Measurements from ENCODE around the gene NRM.

Gene NRM

GRCh38 chr6:30686009-30686907 is 4.5 kb downstream of the NRM start, which contains the start of gene PPP1R18:
Gene PPP1R18 (minus strand): TSS chr6:30686645. CDS start chr6:30686018, 627 bp downstream.
- H3K27ac ChIP-seq (ENCODE audit: insufficient read depth in 1 of 2, low read depth in 1 of 2, low read length in 2 of 2, poor library complexity in 1 of 2, severe bottlenecking in 2 of 2) = peak within 1 kb of the TSS; percentile 68 to 94
- peak in 2 of 3 donors; percentile 68 to 72 for DNase-seq
- POLR2A ChIA-PET = interaction anchor here (7.4 kb wide), 1 partner anchor 35 kb away, joined by 56 read pairs; the partner anchor contains the start of gene TUBB
- H3K9me3 ChIP-seq (ENCODE audit: control extremely low read depth in 1 of 5, control insufficient read depth in 4 of 5, insufficient read depth in 2 of 5, low read depth in 1 of 5, low read length in 4 of 5) = no peaks in the 10 kb centered on the region
- H3K36me3 ChIP-seq (ENCODE audit: control insufficient read depth in 4 of 4, insufficient read depth in 4 of 4, low read length in 3 of 4) = peaks cover 0 to 10% (median 1%) of the 10 kb centered on the region in 4 experiments
- CTCF ChIA-PET = interaction anchor here (0.6 to 18.0 kb wide), 2 partner anchors 12 to 36 kb away, joined by 4 to 622 read pairs; partner anchors contain the start of genes MDC1 and TUBB
- H3K4me3 ChIP-seq (ENCODE audit: control insufficient read depth in 1 of 7, extremely low read depth in 1 of 7, insufficient read depth in 4 of 7, low read depth in 2 of 7, low read length in 6 of 7) = peak within 1 kb of the TSS; percentile 85 to 96 (median 89)
- H3K27me3 ChIP-seq (replicated peaks in 2 of 5; ENCODE audit: control insufficient read depth in 4 of 5, insufficient read depth in 5 of 5, low read length in 4 of 5) = no peaks in the 10 kb centered on the region
- H3K4me1 ChIP-seq (ENCODE audit: control extremely low read depth in 1 of 4, control insufficient read depth in 4 of 4, insufficient read depth in 4 of 4, low read length in 3 of 4) = peaks cover 17 to 83% (median 80%) of the 10 kb centered on the region in 4 experiments
- under 1% methylated on average over 31 of the region's 41 CpGs for WGBS (ENCODE audit: insufficient coverage)

GRCh38 chr6:30685157-30686008 is 5.4 kb downstream of the NRM start:
- ChIA-PET POLR2A (interaction anchor here (1.0 to 7.4 kb wide), 2 partner anchors 36 to 68 kb away, joined by 3 to 56 read pairs; partner anchors contain the start of genes PPP1R10 and TUBB), CTCF (interaction anchor here (0.6 to 18.0 kb wide), 3 partner anchors 9 to 37 kb away, joined by 3 to 622 read pairs (median 4); partner anchors contain the start of genes MDC1 and TUBB)
- peaks cover 0 to 16% (median 2%) of the 10 kb centered on the region in 4 experiments for H3K36me3 ChIP-seq (ENCODE audit: control insufficient read depth in 4 of 4, insufficient read depth in 4 of 4, low read length in 3 of 4)
- DNase-seq = no peak
- peak overlapping the region; percentile 45 to 96 (median 88) for H3K4me3 ChIP-seq (ENCODE audit: control insufficient read depth in 1 of 7, extremely low read depth in 1 of 7, insufficient read depth in 4 of 7, low read depth in 2 of 7, low read length in 6 of 7)
- H3K27me3 ChIP-seq (replicated peaks in 2 of 5; ENCODE audit: control insufficient read depth in 4 of 5, insufficient read depth in 5 of 5, low read length in 4 of 5) = no peaks in the 10 kb centered on the region
- H3K4me1 ChIP-seq (ENCODE audit: control extremely low read depth in 1 of 4, control insufficient read depth in 4 of 4, insufficient read depth in 4 of 4, low read length in 3 of 4) = peaks cover 16 to 87% (median 84%) of the 10 kb centered on the region in 4 experiments
- peak overlapping the region; percentile 68 to 94 for H3K27ac ChIP-seq (ENCODE audit: insufficient read depth in 1 of 2, low read depth in 1 of 2, low read length in 2 of 2, poor library complexity in 1 of 2, severe bottlenecking in 2 of 2)
- H3K9me3 ChIP-seq (ENCODE audit: control extremely low read depth in 1 of 5, control insufficient read depth in 4 of 5, insufficient read depth in 2 of 5, low read depth in 1 of 5, low read length in 4 of 5) = no peaks in the 10 kb centered on the region
- 41% methylated on average over 18 of the region's 29 CpGs for WGBS (ENCODE audit: insufficient coverage)

- H3K36me3 ChIP-seq (ENCODE audit: control insufficient read depth in 4 of 4, insufficient read depth in 4 of 4, low read length in 3 of 4) = peaks cover 0 to 24% (median 9%) of the 10 kb centered on the region in 4 experiments
- H3K4me1 ChIP-seq (ENCODE audit: control extremely low read depth in 1 of 4, control insufficient read depth in 4 of 4, insufficient read depth in 4 of 4, low read length in 3 of 4) = peaks cover 13 to 87% (median 84%) of the 10 kb centered on the region in 4 experiments
- WGBS (ENCODE audit: insufficient coverage) = 6% methylated on average over 13 of the region's 21 CpGs
- peak in 2 of 3 donors; percentile 58 to 69 for DNase-seq
- H3K4me3 ChIP-seq (ENCODE audit: control insufficient read depth in 1 of 7, extremely low read depth in 1 of 7, insufficient read depth in 4 of 7, low read depth in 2 of 7, low read length in 6 of 7) = peak overlapping the region; percentile 50 to 96 (median 88)
- no peaks in the 10 kb centered on the region for H3K27me3 ChIP-seq (replicated peaks in 2 of 5; ENCODE audit: control insufficient read depth in 4 of 5, insufficient read depth in 5 of 5, low read length in 4 of 5)
- POLR2A ChIA-PET = interaction anchor here (1.0 to 7.4 kb wide), 3 partner anchors 33 to 68 kb away, joined by 3 to 56 read pairs (median 15); partner anchors contain the start of genes MDC1, PPP1R10 and TUBB
- CTCF ChIA-PET = interaction anchor here (0.6 to 18.0 kb wide), 3 partner anchors 9 to 38 kb away, joined by 3 to 622 read pairs (median 3); partner anchors contain the start of genes MDC1 and TUBB
- peak overlapping the region; percentile 72 to 94 for H3K27ac ChIP-seq (ENCODE audit: insufficient read depth in 1 of 2, low read depth in 1 of 2, low read length in 2 of 2, poor library complexity in 1 of 2, severe bottlenecking in 2 of 2)
- no peaks in the 10 kb centered on the region for H3K9me3 ChIP-seq (ENCODE audit: control extremely low read depth in 1 of 5, control insufficient read depth in 4 of 5, insufficient read depth in 2 of 5, low read depth in 1 of 5, low read length in 4 of 5)
These were observed 6.2 kb downstream of the NRM start for GRCh38 chr6:30684386-30685156.

- Histone ChIP-seq H3K4me3 (ENCODE audit: control insufficient read depth in 1 of 7, extremely low read depth in 1 of 7, insufficient read depth in 4 of 7, low read depth in 2 of 7, low read length in 6 of 7) (peak overlapping the region; percentile 50 to 96 (median 88)), H3K36me3 (ENCODE audit: control insufficient read depth in 4 of 4, insufficient read depth in 4 of 4, low read length in 3 of 4) (peaks cover 0 to 25% (median 10%) of the 10 kb centered on the region in 4 experiments), H3K27me3 (replicated peaks in 2 of 5; ENCODE audit: control insufficient read depth in 4 of 5, insufficient read depth in 5 of 5, low read length in 4 of 5) (no peaks in the 10 kb centered on the region), H3K9me3 (ENCODE audit: control extremely low read depth in 1 of 5, control insufficient read depth in 4 of 5, insufficient read depth in 2 of 5, low read depth in 1 of 5, low read length in 4 of 5) (no peaks in the 10 kb centered on the region), H3K27ac (ENCODE audit: insufficient read depth in 1 of 2, low read depth in 1 of 2, low read length in 2 of 2, poor library complexity in 1 of 2, severe bottlenecking in 2 of 2) (peak overlapping the region; percentile 72 to 94), H3K4me1 (ENCODE audit: control extremely low read depth in 1 of 4, control insufficient read depth in 4 of 4, insufficient read depth in 4 of 4, low read length in 3 of 4) (peaks cover 13 to 87% (median 84%) of the 10 kb centered on the region in 4 experiments)
- WGBS (ENCODE audit: insufficient coverage) = 0% methylated on average over 1 of the region's 2 CpGs
- ChIA-PET POLR2A (interaction anchor here (1.0 to 7.4 kb wide), 3 partner anchors 33 to 67 kb away, joined by 3 to 56 read pairs (median 15); partner anchors contain the start of genes MDC1, PPP1R10 and TUBB), CTCF (interaction anchor here (0.6 to 18.0 kb wide), 2 partner anchors 8 to 38 kb away, joined by 3 to 622 read pairs; partner anchors contain the start of genes MDC1 and TUBB)
- peak in 1 of 3 donors; percentile 21 for DNase-seq
These were observed 6.8 kb downstream of the NRM start for GRCh38 chr6:30683980-30684338.

- CTCF ChIA-PET = interaction anchor here (18.0 kb wide), 1 partner anchor 39 kb away, joined by 622 read pairs; the partner anchor contains the start of genes MDC1 and TUBB
- H3K4me1 ChIP-seq (ENCODE audit: control extremely low read depth in 1 of 4, control insufficient read depth in 4 of 4, insufficient read depth in 4 of 4, low read length in 3 of 4) = peaks cover 13 to 86% (median 80%) of the 10 kb centered on the region in 4 experiments
- DNase-seq = no peak
These were observed 7.4 kb downstream of the NRM start for GRCh38 chr6:30683183-30683979.

More at GRCh38 chr6:30683183-30683979, 7.4 kb downstream of the NRM start:
- Histone ChIP-seq H3K36me3 (ENCODE audit: control insufficient read depth in 4 of 4, insufficient read depth in 4 of 4, low read length in 3 of 4) (peaks cover 0 to 29% (median 12%) of the 10 kb centered on the region in 4 experiments), H3K27ac (ENCODE audit: insufficient read depth in 1 of 2, low read depth in 1 of 2, low read length in 2 of 2, poor library complexity in 1 of 2, severe bottlenecking in 2 of 2) (peak overlapping the region; percentile 72 to 94), H3K4me3 (ENCODE audit: control insufficient read depth in 1 of 7, extremely low read depth in 1 of 7, insufficient read depth in 4 of 7, low read depth in 2 of 7, low read length in 6 of 7) (peak overlapping the region; percentile 50 to 96 (median 88)), H3K27me3 (replicated peaks in 2 of 5; ENCODE audit: control insufficient read depth in 4 of 5, insufficient read depth in 5 of 5, low read length in 4 of 5) (no peaks in the 10 kb centered on the region), H3K9me3 (ENCODE audit: control extremely low read depth in 1 of 5, control insufficient read depth in 4 of 5, insufficient read depth in 2 of 5, low read depth in 1 of 5, low read length in 4 of 5) (no peaks in the 10 kb centered on the region)
- 2% methylated on average over 7 of the region's 7 CpGs for WGBS (ENCODE audit: insufficient coverage)
- POLR2A ChIA-PET = interaction anchor here (0.6 to 7.4 kb wide), 5 partner anchors 8 to 68 kb away, joined by 3 to 56 read pairs (median 8); partner anchors contain the start of genes MDC1, NRM and TUBB
